ENCODE measurements around the gene SYNJ2.

SYNJ2 gene

DNA sequence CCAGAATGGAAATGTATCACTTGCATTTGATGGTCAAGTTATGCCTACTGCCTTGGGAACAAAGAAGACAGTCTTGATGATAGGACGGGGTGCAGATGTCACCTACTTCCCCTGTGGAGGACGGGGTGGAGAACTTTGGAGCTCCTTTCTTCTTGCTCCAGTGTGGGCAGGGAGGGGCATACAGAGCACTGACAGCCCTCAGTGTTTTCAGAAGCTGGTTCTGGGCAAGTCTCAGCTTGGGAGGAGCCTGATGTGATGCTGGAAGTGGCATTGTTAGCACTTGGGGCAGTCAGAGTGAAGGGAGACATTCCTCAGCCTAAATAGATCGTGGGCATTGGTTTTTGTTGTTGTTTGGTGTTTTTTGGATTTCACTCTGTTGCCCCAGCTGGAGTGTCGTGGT, 59.7 kb downstream of the SYNJ2 start:
- peak; percentile 62 for DNase-seq (ENCODE audit: low read depth)
- TF ChIP-seq, protein P1, sequence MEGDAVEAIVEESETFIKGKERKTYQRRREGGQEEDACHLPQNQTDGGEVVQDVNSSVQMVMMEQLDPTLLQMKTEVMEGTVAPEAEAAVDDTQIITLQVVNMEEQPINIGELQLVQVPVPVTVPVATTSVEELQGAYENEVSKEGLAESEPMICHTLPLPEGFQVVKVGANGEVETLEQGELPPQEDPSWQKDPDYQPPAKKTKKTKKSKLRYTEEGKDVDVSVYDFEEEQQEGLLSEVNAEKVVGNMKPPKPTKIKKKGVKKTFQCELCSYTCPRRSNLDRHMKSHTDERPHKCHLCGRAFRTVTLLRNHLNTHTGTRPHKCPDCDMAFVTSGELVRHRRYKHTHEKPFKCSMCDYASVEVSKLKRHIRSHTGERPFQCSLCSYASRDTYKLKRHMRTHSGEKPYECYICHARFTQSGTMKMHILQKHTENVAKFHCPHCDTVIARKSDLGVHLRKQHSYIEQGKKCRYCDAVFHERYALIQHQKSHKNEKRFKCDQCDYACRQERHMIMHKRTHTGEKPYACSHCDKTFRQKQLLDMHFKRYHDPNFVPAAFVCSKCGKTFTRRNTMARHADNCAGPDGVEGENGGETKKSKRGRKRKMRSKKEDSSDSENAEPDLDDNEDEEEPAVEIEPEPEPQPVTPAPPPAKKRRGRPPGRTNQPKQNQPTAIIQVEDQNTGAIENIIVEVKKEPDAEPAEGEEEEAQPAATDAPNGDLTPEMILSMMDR (IDR thresholded peaks at IDR 0.05; ENCODE audit: insufficient read depth, low read depth, low read length, missing control alignments) = no peak

DNA sequence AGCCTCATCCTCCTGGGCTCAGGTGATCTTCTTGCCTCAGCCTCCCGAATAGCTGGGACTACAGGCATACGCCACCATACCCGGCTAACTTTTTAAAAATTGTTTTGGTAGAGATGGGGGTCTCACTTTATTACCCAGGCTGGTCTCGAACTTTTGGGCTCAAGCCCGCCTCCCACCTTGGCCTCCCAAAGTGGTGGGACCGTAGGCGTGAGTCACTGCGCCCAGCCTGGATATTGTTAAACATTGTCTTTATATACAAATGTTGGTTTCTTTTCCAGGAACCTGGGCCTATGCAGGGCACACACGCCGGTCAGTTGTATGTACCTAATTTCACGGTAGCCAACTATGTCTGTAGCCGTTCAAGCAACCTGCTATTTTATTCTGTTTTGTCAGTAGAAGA, 60.1 kb downstream of the SYNJ2 start:
- TF ChIP-seq, protein P1 (IDR thresholded peaks at IDR 0.05; ENCODE audit: insufficient read depth, low read depth, low read length, missing control alignments) = no peak
- no peak overlapping the region for H3K4me3 ChIP-seq (ENCODE audit: low read length)
- no peak for DNase-seq (ENCODE audit: low read depth)

More for the DNA sequence above, 59.7 kb downstream of the SYNJ2 start:
- H3K4me3 ChIP-seq (ENCODE audit: low read length) = no peak overlapping the region

DNA sequence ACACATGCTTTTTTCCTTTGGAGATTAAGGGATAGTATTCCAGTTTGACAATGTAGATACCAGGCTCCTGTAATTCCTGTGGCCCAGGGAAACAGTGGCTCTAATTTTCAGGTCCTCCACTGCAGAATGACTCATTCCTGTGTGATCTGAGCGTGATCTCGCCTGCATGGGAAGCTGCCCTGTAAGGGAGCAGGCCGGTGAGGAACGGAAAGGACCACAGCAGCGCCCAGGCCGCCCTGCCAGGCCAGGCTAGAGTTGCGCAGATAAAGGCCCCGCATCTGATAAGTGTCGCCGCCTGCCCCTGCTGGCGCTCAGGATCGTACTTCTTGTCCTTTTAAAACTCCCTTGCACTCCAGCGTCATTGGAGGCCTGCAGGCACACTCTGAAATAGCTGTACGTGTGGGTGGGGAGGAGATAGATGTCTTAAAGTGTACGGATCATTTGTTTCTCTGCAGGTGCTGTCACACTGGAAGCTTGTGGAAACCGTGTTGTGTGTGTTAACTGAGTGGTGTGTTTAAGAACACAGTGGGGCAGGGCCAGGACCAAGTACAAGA, 60.7 kb downstream of the SYNJ2 start:
- peak; percentile 82 for DNase-seq (ENCODE audit: low read depth)
- H3K4me3 ChIP-seq (ENCODE audit: low read length) = no peak overlapping the region
- TF ChIP-seq, protein P1 (IDR thresholded peaks at IDR 0.05; ENCODE audit: insufficient read depth, low read depth, low read length, missing control alignments) = no peak

DNA sequence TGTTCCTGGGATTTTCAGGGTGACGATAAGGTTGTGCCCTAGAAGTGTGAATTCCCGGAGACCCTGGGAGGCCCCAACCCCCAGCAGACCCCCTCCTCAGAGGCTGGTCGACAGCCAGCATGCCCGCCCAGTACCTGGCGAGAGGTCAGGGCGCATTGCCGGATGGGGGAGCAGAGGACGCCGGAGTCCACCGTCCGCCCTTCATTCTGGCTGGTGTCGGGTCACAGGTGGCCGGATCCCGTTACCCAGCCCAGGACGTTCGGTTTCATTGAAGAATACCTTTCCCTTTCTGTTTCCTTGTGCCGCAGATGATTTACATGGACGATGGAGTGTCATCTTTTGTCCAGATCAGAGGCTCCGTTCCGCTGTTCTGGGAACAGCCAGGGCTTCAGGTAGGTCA, 61.3 kb downstream of the SYNJ2 start:
- DNase-seq (ENCODE audit: low read depth) = no peak
- TF ChIP-seq, protein P1 (IDR thresholded peaks at IDR 0.05; ENCODE audit: insufficient read depth, low read depth, low read length, missing control alignments) = no peak
- H3K4me3 ChIP-seq (ENCODE audit: low read length) = no peak overlapping the region

DNA sequence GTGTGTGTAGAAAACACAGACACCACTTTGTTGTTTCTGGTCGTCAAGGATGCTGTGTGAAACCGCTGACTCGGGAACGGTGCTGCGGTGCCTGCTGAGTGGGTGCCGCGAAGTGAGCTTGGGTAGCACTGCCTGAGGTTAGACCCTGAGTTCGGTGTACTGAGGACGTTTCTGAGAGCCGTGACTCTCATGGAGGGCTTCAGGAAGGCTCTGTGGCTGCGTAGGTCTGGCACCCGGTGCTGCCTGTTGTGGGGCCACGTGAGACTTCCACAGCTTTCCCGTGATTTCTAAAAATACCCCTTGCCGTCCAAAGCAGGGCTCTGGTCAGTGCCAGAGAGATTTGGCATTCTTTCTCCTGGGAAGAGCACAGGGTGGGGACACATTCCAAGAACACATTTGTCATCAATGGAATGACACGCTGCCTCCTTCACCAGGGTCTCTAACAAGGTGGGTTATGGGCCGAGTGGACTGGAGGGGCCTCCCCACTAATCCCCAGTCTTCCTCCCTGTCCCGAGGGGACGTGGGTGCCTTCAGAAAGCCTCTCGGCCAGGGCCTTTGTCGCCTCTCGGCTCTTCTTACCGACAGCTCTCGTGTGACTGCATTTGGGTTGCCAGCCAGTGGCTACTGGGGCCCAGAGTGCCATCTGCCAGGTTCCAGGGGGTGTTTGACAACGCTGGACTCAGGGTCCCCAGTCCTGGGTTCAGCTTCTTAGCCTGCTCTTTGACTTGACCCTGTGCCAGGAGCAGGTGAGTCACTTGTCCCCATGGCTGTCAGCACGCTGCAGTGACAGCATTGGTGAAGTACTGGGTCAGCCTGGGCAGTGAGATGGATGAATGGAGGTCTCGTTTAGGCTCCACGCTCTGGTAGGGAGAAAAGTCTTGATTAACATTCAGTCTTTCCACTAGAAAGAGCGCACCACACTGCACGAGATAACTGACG, 62.2 kb downstream of the SYNJ2 start:
- TF ChIP-seq, protein P1 (IDR thresholded peaks at IDR 0.05; ENCODE audit: insufficient read depth, low read depth, low read length, missing control alignments) = no peak
- DNase-seq (ENCODE audit: low read depth) = no peak
- no peak overlapping the region for H3K4me3 ChIP-seq (ENCODE audit: low read length)

DNA sequence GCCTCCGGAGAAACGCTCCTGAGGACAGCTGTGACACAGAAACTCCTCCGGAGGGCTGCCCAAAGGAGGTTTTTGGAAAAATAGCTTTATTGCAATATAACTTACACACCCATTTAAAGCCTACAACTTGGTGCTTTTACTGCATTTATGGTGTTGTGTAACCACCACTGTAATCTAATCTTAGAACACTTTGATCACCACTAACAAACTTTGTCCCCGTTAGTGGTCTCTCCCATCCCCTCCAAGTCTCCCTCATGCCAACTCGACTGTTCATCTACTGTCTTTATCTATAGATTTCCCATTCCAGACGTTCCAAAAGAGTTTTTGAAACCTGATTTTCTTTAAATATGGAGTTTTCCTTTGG, 62.8 kb downstream of the SYNJ2 start:
- TF ChIP-seq, protein P1 (IDR thresholded peaks at IDR 0.05; ENCODE audit: insufficient read depth, low read depth, low read length, missing control alignments) = no peak
- no peak for DNase-seq (ENCODE audit: low read depth)
- H3K4me3 ChIP-seq (ENCODE audit: low read length) = no peak overlapping the region
